ENCODE results near the gene GAB2. TPM values are rescaled to one million over a fixed set of nuclear protein-coding genes. Genes with fewer than 3 reads are reported as not detected.

Gene GAB2
- total and polyA plus RNA-seq, 2 of the 13 experiments (the other 11 are each of a cell fraction or from before 2014, with no cell fraction given): 4.1 to 8.6 TPM

GRCh38 chr11:78170874-78171549 is 246.6 kb downstream of the GAB2 start (continued):
- TF ChIP-seq FOSL1 (CRISPR knock-in tag; IDR thresholded peaks at IDR 0.05; ENCODE audit: borderline replicate concordance): no peak
- no peak for TF ChIP-seq ZBTB40 (IDR thresholded peaks at IDR 0.05)
- TF ChIP-seq ZBTB40 (CRISPR knock-in tag; IDR thresholded peaks at IDR 0.05): no peak
- TF ChIP-seq ELF3 (CRISPR knock-in tag; IDR thresholded peaks at IDR 0.05): no peak
- TF ChIP-seq ZNF484 (CRISPR knock-in tag; IDR thresholded peaks at IDR 0.05; ENCODE audit: borderline replicate concordance, low read depth): no peak
- TF ChIP-seq ZNF691 (CRISPR knock-in tag; IDR thresholded peaks at IDR 0.05; ENCODE audit: borderline replicate concordance, low read depth): no peak
- no peak for TF ChIP-seq EZH2 (conservative IDR thresholded peaks at IDR 0.05; ENCODE audit: low read depth, low read length)
- no peak for TF ChIP-seq SOX13 (IDR thresholded peaks at IDR 0.05)
- peak in 1 of 2 experiments; percentile 81; a peak in 2 of 4 replicates for TF ChIP-seq SOX13 (CRISPR knock-in tag; conservative IDR thresholded peaks at IDR 0.05 in 1 of 2, IDR thresholded peaks at IDR 0.05 in 1 of 2)
- TF ChIP-seq ZNF839 (CRISPR knock-in tag; IDR thresholded peaks at IDR 0.05; ENCODE audit: borderline replicate concordance): no peak
- TF ChIP-seq RAD51 (IDR thresholded peaks at IDR 0.05; ENCODE audit: borderline replicate concordance): no peak
- TF ChIP-seq RFX3 (CRISPR knock-in tag; IDR thresholded peaks at IDR 0.05): no peak
- TF ChIP-seq STAG1 (CRISPR knock-in tag; IDR thresholded peaks at IDR 0.05): no peak
- TF ChIP-seq POLR2AphosphoS5 (IDR thresholded peaks at IDR 0.05; ENCODE audit: low read depth, low read length): no peak
- TF ChIP-seq POGZ (CRISPR knock-in tag; IDR thresholded peaks at IDR 0.05): 0 out of 2 replicates have a peak, but pooled peaks have one; percentile 43
- TF ChIP-seq SNAPC2 (CRISPR knock-in tag; IDR thresholded peaks at IDR 0.05): no peak
- no peak for TF ChIP-seq SIN3A (IDR thresholded peaks at IDR 0.05; ENCODE audit: borderline replicate concordance, low read depth, low read length)
- no peak for TF ChIP-seq RBAK (CRISPR knock-in tag; IDR thresholded peaks at IDR 0.05)
- TF ChIP-seq ZNF354B (CRISPR knock-in tag; IDR thresholded peaks at IDR 0.05): no peak
- TF ChIP-seq MTERF4 (CRISPR knock-in tag; IDR thresholded peaks at IDR 0.05): no peak
- no peak for TF ChIP-seq DNMT1 (CRISPR knock-in tag; IDR thresholded peaks at IDR 0.05)
